ENCODE results near the gene NCKAP5.

NCKAP5 gene

DNA sequence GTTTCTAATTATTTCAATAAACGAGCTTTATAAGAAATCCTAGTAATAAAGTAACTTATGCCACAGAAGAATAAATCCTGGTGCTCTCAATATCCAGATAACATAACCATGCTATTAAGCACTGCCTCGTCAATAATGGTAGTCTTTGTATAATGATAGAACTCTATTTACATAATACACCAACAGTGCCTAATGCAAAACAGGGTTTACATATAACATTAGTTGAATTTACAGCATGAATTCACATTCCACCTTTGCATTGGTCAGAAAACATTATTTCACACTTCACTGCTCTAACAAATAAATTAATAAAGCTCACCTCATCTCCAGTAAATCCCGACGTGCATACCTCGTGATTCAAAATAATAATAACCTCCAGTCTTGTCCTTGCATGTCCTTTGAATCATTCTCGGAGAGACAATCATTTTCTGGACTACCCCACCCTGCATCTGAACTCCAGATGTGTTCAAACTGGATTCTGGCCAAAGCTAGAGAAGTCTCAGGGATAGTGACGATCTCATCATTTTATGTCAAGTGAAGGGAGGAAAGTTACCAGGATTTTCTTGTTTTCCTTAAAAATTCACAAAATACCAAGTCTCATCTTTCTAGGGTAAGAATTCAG lies 189.2 kb downstream of the NCKAP5 start:
- Histone ChIP-seq H3K9me3 (ENCODE audit: control insufficient read depth in 1 of 2, low read length in 2 of 2) (no peaks in the 10 kb centered on the region), H3K4me1 (ENCODE audit: control insufficient read depth in 1 of 2, insufficient read depth in 2 of 2, low read length in 2 of 2) (no peaks in the 10 kb centered on the region), H3K27me3 (ENCODE audit: control insufficient read depth in 1 of 2, insufficient read depth in 2 of 2, low read length in 2 of 2) (no peaks in the 10 kb centered on the region), H3K9ac (ENCODE audit: low read depth in 1 of 2, low read length in 2 of 2) (no peak overlapping the region), H3K27ac (ENCODE audit: low read depth, low read length) (no peak overlapping the region), H3K36me3 (ENCODE audit: control insufficient read depth in 1 of 2, insufficient read depth in 2 of 2, low read length in 2 of 2) (no peaks in the 10 kb centered on the region), H3K4me3 (ENCODE audit: low read depth in 1 of 2, low read length in 2 of 2) (no peak overlapping the region)

- Histone ChIP-seq H3K27me3 (ENCODE audit: control insufficient read depth in 1 of 2, insufficient read depth in 2 of 2, low read length in 2 of 2) (no peaks in the 10 kb centered on the region), H3K27ac (ENCODE audit: low read depth, low read length) (no peak overlapping the region)
Observed at GRCh38 chr2:133378386-133378785, 189.9 kb downstream of the NCKAP5 start.

GRCh38 chr2:133377599-133377998 lies 190.7 kb downstream of the NCKAP5 start:
- Histone ChIP-seq H3K9ac (ENCODE audit: low read depth in 1 of 2, low read length in 2 of 2) (no peak overlapping the region), H3K4me3 (ENCODE audit: low read depth in 1 of 2, low read length in 2 of 2) (no peak overlapping the region), H3K27ac (ENCODE audit: low read depth, low read length) (no peak overlapping the region), H3K36me3 (ENCODE audit: control insufficient read depth in 1 of 2, insufficient read depth in 2 of 2, low read length in 2 of 2) (no peaks in the 10 kb centered on the region), H3K4me1 (ENCODE audit: control insufficient read depth in 1 of 2, insufficient read depth in 2 of 2, low read length in 2 of 2) (no peaks in the 10 kb centered on the region), H3K27me3 (ENCODE audit: control insufficient read depth in 1 of 2, insufficient read depth in 2 of 2, low read length in 2 of 2) (no peaks in the 10 kb centered on the region), H3K9me3 (ENCODE audit: control insufficient read depth in 1 of 2, low read length in 2 of 2) (no peaks in the 10 kb centered on the region)

More at GRCh38 chr2:133378386-133378785, 189.9 kb downstream of the NCKAP5 start:
- H3K9ac ChIP-seq (ENCODE audit: low read depth in 1 of 2, low read length in 2 of 2) = no peak overlapping the region
- no peaks in the 10 kb centered on the region for H3K4me1 ChIP-seq (ENCODE audit: control insufficient read depth in 1 of 2, insufficient read depth in 2 of 2, low read length in 2 of 2)
- H3K9me3 ChIP-seq (ENCODE audit: control insufficient read depth in 1 of 2, low read length in 2 of 2) = no peaks in the 10 kb centered on the region
- H3K36me3 ChIP-seq (ENCODE audit: control insufficient read depth in 1 of 2, insufficient read depth in 2 of 2, low read length in 2 of 2) = no peaks in the 10 kb centered on the region
- H3K4me3 ChIP-seq (ENCODE audit: low read depth in 1 of 2, low read length in 2 of 2) = no peak overlapping the region

DNA sequence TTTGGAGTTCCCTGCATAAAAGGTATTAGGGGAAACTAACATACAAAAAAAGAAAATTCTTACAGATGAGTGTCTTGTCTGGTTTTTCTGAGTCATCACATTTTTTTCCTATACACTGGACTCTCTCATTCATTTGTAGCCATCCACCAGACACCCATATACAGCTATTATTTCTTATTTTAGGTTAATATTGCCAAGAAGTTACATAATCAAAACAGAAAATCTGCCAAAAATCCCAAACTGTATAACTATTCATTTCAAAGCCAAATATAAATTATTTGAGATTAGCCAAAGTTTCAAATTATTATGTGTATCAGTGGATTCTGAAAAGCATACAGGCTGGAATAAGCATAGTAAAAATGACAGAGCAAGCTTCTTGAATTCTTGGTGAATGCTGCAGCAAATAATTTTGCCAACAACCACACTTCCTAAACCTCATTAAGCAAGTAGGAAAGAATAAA lies 191.2 kb downstream of the NCKAP5 start:
- Histone ChIP-seq H3K9me3 (ENCODE audit: control insufficient read depth in 1 of 2, low read length in 2 of 2) (no peaks in the 10 kb centered on the region), H3K36me3 (ENCODE audit: control insufficient read depth in 1 of 2, insufficient read depth in 2 of 2, low read length in 2 of 2) (no peaks in the 10 kb centered on the region), H3K4me1 (ENCODE audit: control insufficient read depth in 1 of 2, insufficient read depth in 2 of 2, low read length in 2 of 2) (no peaks in the 10 kb centered on the region), H3K27me3 (ENCODE audit: control insufficient read depth in 1 of 2, insufficient read depth in 2 of 2, low read length in 2 of 2) (no peaks in the 10 kb centered on the region), H3K4me3 (ENCODE audit: low read depth in 1 of 2, low read length in 2 of 2) (no peak overlapping the region), H3K9ac (ENCODE audit: low read depth in 1 of 2, low read length in 2 of 2) (no peak overlapping the region), H3K27ac (ENCODE audit: low read depth, low read length) (no peak overlapping the region)

- Histone ChIP-seq H3K27ac (ENCODE audit: low read depth, low read length) (no peak overlapping the region), H3K27me3 (ENCODE audit: control insufficient read depth in 1 of 2, insufficient read depth in 2 of 2, low read length in 2 of 2) (no peaks in the 10 kb centered on the region), H3K9me3 (ENCODE audit: control insufficient read depth in 1 of 2, low read length in 2 of 2) (no peaks in the 10 kb centered on the region), H3K9ac (ENCODE audit: low read depth in 1 of 2, low read length in 2 of 2) (no peak overlapping the region), H3K36me3 (ENCODE audit: control insufficient read depth in 1 of 2, insufficient read depth in 2 of 2, low read length in 2 of 2) (no peaks in the 10 kb centered on the region), H3K4me3 (ENCODE audit: low read depth in 1 of 2, low read length in 2 of 2) (no peak overlapping the region), H3K4me1 (ENCODE audit: control insufficient read depth in 1 of 2, insufficient read depth in 2 of 2, low read length in 2 of 2) (no peaks in the 10 kb centered on the region)
Observed at GRCh38 chr2:133374781-133375180, 193.5 kb downstream of the NCKAP5 start.

DNA sequence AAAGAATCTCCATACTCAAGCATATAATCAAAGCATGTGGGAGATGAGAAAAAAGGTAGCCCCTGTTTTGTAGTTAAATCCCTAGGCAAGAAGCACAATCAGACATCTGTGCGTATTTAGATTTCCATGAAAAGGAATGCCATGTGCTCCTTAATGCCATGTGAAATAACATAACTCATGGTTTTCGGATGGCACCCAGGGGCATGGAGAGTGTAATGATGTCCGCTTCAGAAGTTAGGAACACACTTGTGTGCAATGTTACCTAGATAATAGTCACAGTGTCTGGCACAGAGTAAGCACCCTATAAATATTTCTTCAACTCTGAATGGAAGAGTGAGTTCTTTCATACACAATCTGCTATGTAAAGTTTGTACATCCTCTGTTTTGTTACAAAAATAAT lies 197.0 kb downstream of the NCKAP5 start:
- Histone ChIP-seq H3K27ac (ENCODE audit: low read depth, low read length) (no peak overlapping the region), H3K9ac (ENCODE audit: low read depth in 1 of 2, low read length in 2 of 2) (no peak overlapping the region), H3K4me1 (ENCODE audit: control insufficient read depth in 1 of 2, insufficient read depth in 2 of 2, low read length in 2 of 2) (no peaks in the 10 kb centered on the region), H3K4me3 (ENCODE audit: low read depth in 1 of 2, low read length in 2 of 2) (no peak overlapping the region), H3K36me3 (ENCODE audit: control insufficient read depth in 1 of 2, insufficient read depth in 2 of 2, low read length in 2 of 2) (no peaks in the 10 kb centered on the region), H3K9me3 (ENCODE audit: control insufficient read depth in 1 of 2, low read length in 2 of 2) (no peaks in the 10 kb centered on the region), H3K27me3 (ENCODE audit: control insufficient read depth in 1 of 2, insufficient read depth in 2 of 2, low read length in 2 of 2) (no peaks in the 10 kb centered on the region)

DNA sequence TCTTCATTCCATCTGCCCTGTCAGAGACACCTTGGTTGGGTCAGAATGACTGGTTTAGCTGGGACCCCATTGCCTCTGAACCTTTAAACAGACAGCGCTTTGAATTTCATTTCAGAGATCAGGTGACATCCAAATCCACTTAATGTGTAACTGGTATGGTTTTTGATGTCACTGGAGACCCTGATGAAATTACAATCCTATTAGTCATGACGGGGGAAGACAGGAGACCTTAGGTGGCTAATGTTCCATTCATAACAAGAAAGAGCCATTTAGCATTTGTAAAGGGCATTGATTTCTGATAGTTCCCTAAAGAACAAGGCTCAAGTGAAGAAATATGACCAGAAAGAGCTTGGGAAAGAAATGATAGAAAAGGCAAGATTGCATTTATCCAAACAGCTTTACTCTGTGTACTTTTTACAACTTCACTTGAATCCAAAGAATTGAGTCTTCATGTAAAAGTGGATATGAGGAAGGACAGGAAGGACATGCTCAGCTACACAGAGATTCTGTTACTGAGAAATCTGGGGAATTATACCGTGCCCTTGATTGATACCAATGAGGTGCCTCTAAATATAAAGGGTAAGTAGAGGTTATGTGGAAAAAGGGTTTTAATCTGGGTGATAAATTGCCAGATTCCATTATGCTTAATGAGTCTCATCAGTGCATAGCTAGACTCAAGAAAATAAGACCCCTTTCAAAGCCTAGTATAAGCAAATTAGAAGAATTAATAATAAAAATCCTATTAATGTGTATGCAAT lies 198.2 kb downstream of the NCKAP5 start:
- no peak overlapping the region for H3K27ac ChIP-seq (ENCODE audit: low read depth, low read length)
- H3K36me3 ChIP-seq (ENCODE audit: control insufficient read depth in 1 of 2, insufficient read depth in 2 of 2, low read length in 2 of 2) = no peaks in the 10 kb centered on the region
- no peak overlapping the region for H3K4me3 ChIP-seq (ENCODE audit: low read depth in 1 of 2, low read length in 2 of 2)
- H3K27me3 ChIP-seq (ENCODE audit: control insufficient read depth in 1 of 2, insufficient read depth in 2 of 2, low read length in 2 of 2) = no peaks in the 10 kb centered on the region
- no peak overlapping the region for H3K9ac ChIP-seq (ENCODE audit: low read depth in 1 of 2, low read length in 2 of 2)
- H3K9me3 ChIP-seq (ENCODE audit: control insufficient read depth in 1 of 2, low read length in 2 of 2) = no peaks in the 10 kb centered on the region
- H3K4me1 ChIP-seq (ENCODE audit: control insufficient read depth in 1 of 2, insufficient read depth in 2 of 2, low read length in 2 of 2) = no peaks in the 10 kb centered on the region

DNA sequence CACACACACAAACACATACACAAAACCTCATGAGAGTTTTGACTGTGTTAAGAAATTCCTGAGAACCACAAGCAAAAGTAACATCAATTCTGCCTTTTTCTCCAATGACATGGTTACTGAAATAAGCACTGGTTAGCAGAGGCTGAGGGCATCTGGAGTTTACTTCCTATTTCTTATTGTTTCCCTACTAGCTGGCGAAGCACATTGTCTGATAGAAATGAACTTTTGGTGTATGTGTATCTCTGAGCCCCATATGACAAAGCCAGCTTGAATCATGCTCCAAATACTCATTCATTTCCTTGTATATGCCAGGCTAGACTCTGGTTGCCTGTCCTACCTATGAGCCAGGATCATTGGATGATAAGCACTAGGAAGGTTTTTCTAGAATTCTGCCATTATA lies 203.1 kb downstream of the NCKAP5 start:
- Histone ChIP-seq H3K4me1 (ENCODE audit: control insufficient read depth in 1 of 2, insufficient read depth in 2 of 2, low read length in 2 of 2) (no peaks in the 10 kb centered on the region), H3K36me3 (ENCODE audit: control insufficient read depth in 1 of 2, insufficient read depth in 2 of 2, low read length in 2 of 2) (no peaks in the 10 kb centered on the region), H3K9me3 (ENCODE audit: control insufficient read depth in 1 of 2, low read length in 2 of 2) (no peaks in the 10 kb centered on the region), H3K9ac (ENCODE audit: low read depth in 1 of 2, low read length in 2 of 2) (no peak overlapping the region), H3K27me3 (ENCODE audit: control insufficient read depth in 1 of 2, insufficient read depth in 2 of 2, low read length in 2 of 2) (no peaks in the 10 kb centered on the region), H3K4me3 (ENCODE audit: low read depth in 1 of 2, low read length in 2 of 2) (no peak overlapping the region), H3K27ac (ENCODE audit: low read depth, low read length) (no peak overlapping the region)

DNA sequence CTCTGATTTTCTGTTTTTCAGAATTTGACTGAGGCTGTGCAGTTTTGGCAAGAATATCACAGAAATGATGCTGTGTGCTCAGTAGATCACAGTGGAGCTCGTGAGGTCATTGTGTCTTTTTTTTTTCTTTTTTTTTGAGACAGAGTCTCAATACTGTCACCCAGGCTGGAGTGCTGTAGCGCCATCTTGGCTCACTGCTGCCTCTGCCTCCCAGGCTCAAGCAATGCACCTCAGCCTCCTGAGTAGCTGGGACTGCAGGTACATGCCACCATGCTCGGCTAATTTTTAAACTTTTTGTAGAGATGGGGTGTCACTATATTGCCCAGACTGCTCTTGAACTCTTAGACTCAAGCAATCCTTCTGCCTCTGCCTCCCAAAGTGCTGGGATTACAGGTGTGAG lies 203.6 kb downstream of the NCKAP5 start:
- H3K9me3 ChIP-seq (ENCODE audit: control insufficient read depth in 1 of 2, low read length in 2 of 2) = no peaks in the 10 kb centered on the region
- no peaks in the 10 kb centered on the region for H3K36me3 ChIP-seq (ENCODE audit: control insufficient read depth in 1 of 2, insufficient read depth in 2 of 2, low read length in 2 of 2)
- H3K27ac ChIP-seq (ENCODE audit: low read depth, low read length) = no peak overlapping the region
- no peaks in the 10 kb centered on the region for H3K27me3 ChIP-seq (ENCODE audit: control insufficient read depth in 1 of 2, insufficient read depth in 2 of 2, low read length in 2 of 2)
- H3K4me1 ChIP-seq (ENCODE audit: control insufficient read depth in 1 of 2, insufficient read depth in 2 of 2, low read length in 2 of 2) = no peaks in the 10 kb centered on the region
- H3K4me3 ChIP-seq (ENCODE audit: low read depth in 1 of 2, low read length in 2 of 2) = no peak overlapping the region
- H3K9ac ChIP-seq (ENCODE audit: low read depth in 1 of 2, low read length in 2 of 2) = no peak overlapping the region

DNA sequence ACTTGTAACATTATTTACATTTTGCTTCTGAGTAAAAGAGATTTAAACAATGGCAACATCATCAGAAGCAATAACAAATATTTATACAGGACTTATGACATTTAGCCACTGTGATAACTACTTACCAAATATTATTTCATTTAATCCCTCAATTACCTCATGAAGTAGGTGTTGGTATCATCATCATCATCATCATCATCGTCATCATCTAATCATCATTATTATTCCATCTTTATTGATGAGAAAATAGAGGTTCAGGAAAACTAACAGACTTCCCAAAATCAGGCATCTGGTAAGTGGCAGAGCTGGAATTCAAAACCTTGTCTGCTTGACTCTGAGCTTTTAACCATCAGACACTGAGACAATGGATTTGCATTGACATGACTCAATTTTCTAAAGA lies 204.4 kb downstream of the NCKAP5 start:
- Histone ChIP-seq H3K9me3 (ENCODE audit: control insufficient read depth in 1 of 2, low read length in 2 of 2) (no peaks in the 10 kb centered on the region), H3K27ac (ENCODE audit: low read depth, low read length) (no peak overlapping the region), H3K27me3 (ENCODE audit: control insufficient read depth in 1 of 2, insufficient read depth in 2 of 2, low read length in 2 of 2) (no peaks in the 10 kb centered on the region), H3K9ac (ENCODE audit: low read depth in 1 of 2, low read length in 2 of 2) (no peak overlapping the region), H3K4me1 (ENCODE audit: control insufficient read depth in 1 of 2, insufficient read depth in 2 of 2, low read length in 2 of 2) (no peaks in the 10 kb centered on the region), H3K36me3 (ENCODE audit: control insufficient read depth in 1 of 2, insufficient read depth in 2 of 2, low read length in 2 of 2) (no peaks in the 10 kb centered on the region), H3K4me3 (ENCODE audit: low read depth in 1 of 2, low read length in 2 of 2) (no peak overlapping the region)
